GM12874 (cell line): ENCODE measurements around the gene SPRYD3.

Source experiments
- TF ChIP-seq, protein P1 (sequence below): IDR thresholded peaks from 2 replicates; pipeline ENCODE4 v1.5.1; 2011; ENCODE audit warnings: low read depth, mild to moderate bottlenecking, control low read depth, low read length, moderate library complexity; ENCODE audit not compliant: insufficient read depth

The SPRYD3 gene

DNA sequence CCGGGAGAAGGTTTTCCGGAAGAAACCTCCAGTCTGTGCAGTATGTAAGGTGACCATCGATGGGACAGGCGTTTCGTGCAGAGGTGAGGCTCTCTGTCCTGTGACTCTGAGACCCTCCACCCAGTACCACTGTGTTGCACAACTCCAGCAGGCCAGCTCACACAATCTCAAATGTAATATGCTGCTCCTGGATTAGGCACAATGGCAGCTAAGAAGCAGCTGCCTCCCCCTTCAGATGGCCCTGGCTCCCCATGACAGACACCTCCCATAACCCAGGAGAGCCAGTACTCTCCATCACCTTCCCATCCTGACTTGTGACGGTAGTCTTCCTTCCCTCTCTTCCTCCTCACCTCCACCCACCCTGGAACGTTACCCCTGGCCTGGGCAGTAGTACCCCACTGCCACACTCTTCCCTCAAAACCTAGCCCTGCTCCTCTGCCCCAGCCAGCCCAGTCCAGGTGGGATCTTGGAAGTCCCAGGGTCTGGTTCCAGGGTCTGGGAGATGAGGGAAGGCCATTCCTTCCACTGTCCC is 27.2 kb downstream of the SPRYD3 start:
- TF ChIP-seq, protein P1, sequence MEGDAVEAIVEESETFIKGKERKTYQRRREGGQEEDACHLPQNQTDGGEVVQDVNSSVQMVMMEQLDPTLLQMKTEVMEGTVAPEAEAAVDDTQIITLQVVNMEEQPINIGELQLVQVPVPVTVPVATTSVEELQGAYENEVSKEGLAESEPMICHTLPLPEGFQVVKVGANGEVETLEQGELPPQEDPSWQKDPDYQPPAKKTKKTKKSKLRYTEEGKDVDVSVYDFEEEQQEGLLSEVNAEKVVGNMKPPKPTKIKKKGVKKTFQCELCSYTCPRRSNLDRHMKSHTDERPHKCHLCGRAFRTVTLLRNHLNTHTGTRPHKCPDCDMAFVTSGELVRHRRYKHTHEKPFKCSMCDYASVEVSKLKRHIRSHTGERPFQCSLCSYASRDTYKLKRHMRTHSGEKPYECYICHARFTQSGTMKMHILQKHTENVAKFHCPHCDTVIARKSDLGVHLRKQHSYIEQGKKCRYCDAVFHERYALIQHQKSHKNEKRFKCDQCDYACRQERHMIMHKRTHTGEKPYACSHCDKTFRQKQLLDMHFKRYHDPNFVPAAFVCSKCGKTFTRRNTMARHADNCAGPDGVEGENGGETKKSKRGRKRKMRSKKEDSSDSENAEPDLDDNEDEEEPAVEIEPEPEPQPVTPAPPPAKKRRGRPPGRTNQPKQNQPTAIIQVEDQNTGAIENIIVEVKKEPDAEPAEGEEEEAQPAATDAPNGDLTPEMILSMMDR, result no peak

DNA sequence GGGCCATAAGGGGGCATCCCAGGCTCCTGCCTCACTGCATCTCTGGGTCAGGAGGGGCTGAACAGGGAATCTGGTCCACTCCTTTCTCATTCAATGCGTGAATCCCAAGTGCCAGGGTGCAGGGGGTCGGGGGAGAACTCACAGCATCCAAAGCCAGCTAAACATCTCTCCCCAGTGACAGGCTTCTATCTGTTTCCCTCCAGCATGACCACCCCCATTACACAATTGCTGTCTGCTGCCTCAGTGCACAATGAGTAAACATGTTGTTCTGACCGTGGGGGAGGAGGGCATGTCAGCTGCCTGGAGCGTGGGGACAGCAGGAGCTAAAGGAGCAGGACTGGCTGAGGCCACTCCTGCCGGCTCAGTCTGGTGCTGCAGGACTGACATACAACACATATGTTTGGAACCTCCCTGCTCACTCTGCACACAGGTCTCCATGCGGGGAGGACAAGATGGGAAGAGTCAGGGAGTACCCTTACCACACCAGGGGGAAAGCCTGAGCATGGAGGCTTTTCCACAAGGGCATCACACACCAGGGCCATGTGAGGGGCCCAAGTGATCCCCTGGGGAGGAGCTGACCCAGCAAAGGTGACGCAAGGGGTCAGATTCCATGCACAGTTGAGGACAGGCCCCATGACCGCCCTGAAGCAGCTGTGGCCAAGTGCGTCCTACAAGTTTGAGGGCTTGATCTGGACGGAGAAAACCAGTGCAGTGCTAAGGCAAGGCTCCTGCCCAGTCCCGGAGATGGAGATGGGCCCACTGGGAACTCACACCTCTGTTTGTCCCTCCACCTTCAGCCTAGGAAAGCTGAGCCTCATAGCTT is 27.9 kb downstream of the SPRYD3 start:
- TF ChIP-seq, protein P1, result no peak

DNA sequence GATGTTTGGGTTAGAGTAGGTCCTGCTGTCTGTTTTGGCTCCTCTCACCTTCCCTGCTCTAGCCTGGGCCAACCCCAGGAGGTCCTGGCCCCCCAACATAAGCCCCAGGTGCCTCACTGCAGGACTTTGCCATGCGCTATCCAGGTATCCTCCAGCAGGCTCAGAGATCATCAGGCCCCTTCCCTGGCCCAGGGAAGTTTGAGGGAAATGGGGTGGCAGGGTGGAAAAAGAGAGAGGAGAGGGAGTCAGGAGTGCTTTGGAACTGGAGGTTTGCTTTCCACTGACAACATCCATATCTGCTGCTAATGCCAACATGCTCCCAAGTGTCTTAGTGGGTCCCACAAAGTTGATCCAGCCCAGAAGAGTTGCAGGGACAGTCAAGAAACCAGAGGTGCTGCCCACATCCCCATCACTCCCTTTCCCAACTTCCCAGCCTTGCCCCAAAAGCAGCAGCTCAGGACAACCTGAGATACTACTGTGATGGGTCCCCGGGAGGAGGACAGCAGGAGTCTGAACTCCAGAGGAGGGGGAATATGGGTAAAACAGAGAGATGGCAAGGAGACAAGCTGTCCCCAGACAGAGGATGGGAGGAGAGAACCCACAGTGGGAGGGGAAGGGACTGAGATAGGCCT is 28.6 kb downstream of the SPRYD3 start:
- TF ChIP-seq, protein P1, result no peak

DNA sequence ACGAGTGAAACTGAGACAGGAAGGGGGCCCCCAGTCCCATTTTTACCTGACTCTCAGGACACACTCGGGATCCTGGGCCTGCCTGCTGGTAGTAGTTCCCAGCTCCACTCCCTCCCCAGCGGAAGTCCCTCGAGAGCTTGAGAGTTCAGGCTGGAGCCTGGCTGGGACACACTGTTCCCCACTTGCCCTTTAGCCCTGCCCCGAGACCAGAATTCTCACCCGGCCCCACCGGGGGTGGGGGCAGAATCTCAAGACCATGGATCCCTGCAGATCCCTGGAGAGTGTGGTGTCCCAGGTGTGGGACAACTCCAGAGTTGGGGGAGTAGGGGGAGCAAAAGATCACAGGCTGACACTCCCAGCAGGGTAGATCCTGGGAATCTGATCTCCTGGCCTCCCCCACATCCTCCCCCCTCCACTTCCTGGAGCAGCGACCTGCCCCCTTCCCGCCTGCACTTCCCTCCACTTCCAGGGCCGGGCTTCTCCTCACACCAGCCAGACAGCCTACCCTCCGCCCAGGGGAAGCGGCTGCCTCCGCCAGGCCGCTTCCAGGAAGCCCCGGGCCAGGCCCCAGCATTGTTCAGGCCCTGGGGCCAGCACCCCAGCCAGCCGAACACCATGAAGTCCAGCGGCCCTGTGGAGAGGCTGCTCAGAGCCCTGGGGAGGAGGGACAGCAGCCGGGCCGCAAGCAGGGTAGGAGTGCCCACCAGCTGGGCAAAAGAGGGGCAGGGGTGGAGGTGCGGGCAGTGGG is 29.4 kb downstream of the SPRYD3 start, which contains the start of gene TNS2:
Gene TNS2, plus strand, starts transcription at position 495 of the 748 bp plus-strand sequence. Its CDS starts 121 bp downstream, at position 616.
- TF ChIP-seq, protein P1, result no peak

DNA sequence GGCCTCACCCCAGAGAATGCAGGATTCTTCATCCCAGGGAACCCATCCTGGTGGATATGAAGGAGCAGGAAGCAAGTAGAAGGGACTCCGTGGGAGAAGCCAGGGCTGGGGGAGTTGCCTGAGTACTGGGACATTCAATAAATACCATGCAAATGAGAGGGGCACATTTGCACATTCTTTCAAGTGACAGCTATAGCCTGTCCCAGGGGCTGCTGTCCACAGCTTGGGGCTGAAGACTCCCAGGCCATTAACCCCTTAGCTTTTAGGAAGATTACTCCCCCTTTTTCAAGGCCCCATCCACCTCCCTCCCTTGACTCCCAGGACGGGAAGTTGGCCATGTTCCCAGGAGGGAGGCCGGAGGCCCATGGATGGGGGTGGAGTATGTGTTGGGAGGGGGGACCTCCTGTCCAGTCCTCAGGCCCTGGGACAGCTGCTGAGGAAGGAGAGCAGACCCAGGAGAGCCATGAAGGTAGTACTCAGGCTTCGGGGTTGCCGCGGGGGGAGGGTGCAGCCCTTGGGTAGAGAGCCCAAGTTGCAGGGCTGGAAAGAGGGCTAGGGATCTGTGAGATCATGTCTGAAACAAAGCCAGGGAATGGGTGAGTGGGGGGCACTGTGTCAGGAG is 30.3 kb downstream of the SPRYD3 start:
- TF ChIP-seq, protein P1, result no peak

DNA sequence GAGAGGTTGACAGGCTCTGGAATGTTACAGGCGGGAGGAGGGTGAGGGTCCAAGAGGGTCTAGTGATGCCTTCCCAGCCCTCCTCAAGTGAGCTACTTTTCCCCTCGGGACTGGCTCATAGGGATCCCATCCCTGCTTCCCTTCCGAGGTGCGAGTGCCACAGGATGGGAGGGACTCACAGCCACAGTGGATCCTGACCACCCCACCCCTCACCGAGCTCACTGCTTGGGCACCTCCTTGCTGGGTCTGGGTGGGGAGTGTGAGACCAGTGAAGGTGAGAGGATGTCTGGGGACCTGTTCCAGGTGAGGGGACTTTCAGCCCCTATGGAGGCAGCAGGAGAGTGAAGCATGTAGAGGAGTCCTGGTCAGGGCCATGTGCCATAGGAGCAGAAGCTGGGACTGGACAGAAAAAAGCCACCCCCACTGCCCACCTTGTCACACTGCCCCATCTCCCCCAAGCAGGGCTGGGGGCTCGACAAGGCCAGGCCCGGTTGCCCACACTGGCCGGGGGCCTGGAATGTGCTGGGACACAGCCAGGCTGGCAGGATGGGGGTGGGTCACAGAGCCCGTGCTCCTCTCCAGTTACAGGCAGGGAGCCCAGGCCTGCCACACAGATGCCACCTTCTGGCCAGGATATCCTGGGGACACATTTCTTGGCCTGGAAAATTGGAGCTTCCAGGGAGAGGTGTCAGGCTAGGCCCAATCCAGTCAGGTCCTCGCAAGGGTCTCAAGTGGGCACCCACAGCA is 31.0 kb downstream of the SPRYD3 start:
- TF ChIP-seq, protein P1, result no peak
